ENCODE data around the gene ART5.

DNA sequence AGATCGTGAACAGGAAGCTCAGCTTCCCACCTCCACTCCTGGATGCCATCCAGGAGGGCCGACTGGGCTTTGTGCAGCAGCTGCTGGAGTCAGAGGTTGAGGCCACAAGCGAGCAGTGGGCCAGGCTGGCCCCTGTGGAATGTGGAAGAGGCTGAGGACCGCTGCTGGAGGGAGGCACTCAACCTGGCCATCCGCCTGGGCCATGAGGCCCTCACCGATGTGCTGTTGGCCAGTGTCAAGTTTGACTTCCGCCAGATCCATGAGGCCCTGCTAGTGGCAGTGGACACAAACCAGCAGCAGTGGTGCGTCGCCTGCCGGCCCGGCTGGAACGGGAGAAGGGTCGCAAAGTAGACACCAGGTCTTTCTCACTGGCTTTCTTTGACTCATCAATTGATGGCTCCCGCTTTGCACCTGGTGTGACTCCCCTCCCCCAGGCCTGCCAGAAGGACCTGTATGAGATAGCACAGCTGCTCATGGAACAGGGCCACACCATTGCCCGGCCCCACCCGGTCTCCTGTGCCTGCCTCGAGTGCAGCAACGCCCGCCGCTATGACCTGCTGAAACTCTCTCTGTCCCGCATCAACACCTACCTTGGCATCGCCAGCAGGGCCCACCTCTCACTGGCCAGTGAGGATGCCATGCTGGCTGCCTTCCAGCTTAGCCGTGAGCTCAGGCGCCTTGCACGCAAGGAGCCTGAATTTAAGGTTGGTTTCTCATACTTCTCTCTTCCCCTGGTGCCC, 24.9 kb downstream of the ART5 start:
- TF ChIP-seq, protein P1, sequence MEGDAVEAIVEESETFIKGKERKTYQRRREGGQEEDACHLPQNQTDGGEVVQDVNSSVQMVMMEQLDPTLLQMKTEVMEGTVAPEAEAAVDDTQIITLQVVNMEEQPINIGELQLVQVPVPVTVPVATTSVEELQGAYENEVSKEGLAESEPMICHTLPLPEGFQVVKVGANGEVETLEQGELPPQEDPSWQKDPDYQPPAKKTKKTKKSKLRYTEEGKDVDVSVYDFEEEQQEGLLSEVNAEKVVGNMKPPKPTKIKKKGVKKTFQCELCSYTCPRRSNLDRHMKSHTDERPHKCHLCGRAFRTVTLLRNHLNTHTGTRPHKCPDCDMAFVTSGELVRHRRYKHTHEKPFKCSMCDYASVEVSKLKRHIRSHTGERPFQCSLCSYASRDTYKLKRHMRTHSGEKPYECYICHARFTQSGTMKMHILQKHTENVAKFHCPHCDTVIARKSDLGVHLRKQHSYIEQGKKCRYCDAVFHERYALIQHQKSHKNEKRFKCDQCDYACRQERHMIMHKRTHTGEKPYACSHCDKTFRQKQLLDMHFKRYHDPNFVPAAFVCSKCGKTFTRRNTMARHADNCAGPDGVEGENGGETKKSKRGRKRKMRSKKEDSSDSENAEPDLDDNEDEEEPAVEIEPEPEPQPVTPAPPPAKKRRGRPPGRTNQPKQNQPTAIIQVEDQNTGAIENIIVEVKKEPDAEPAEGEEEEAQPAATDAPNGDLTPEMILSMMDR (IDR thresholded peaks at IDR 0.05): no peak
- TF ChIP-seq POLR2A (IDR thresholded peaks at IDR 0.05): no peak
